ENCODE measurements around the gene SRI. TPM values are rescaled to one million over a fixed set of nuclear protein-coding genes. Genes with fewer than 3 reads are reported as not detected.

The SRI gene
- total and polyA plus RNA-seq, 4 donors: 172 to 320 (median 231) TPM

DNA sequence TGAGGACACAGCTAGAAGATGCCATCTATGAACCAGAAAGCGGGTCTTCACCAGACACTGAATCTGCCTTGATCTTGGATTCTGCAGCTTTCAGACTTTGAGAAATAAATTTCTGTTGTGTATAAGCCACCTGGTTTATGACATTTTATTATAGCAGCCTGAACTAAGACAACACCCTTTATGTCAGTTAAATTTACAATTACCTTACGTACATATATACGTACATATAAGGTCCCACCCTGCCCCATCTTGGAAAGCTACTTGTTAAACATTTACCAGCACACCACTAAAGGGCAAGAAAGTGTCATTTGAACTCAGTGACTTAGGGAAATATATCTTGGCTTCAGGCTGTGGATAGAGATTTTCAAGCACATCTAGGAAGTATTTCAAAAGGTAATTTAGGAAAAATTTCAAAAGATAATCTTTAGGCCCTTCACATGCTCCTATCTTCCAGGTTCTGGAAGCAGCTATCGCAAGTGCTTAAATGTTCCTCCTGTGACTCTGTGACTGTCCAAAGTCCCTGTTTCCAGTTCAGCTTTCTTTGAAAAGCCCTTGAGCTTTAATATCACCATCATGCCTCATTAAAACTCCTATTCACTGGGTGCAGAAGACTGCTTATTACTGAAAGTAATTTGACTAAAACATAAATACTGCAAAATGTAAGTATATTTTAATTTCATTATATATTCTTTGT, 9.6 kb upstream of the SRI start:
- no peaks in the 10 kb centered on the region for H3K9me3 ChIP-seq (ENCODE audit: control insufficient read depth, insufficient read depth, low read length)
- H3K36me3 ChIP-seq (ENCODE audit: control insufficient read depth, insufficient read depth, low read length): no peaks in the 10 kb centered on the region
- H3K4me3 ChIP-seq (ENCODE audit: low read depth, low read length): no peak overlapping the region
- no peak for DNase-seq (ENCODE audit: low read depth in 4 of 6, low spot score in 6 of 6)
- H3K4me1 ChIP-seq (ENCODE audit: control insufficient read depth, insufficient read depth, low read length): no peaks in the 10 kb centered on the region
- no peak overlapping the region for H3K27ac ChIP-seq (ENCODE audit: low read depth, low read length)
- H3K27me3 ChIP-seq (ENCODE audit: control insufficient read depth, insufficient read depth, low read length): no peaks in the 10 kb centered on the region
- 90% methylated on average over 1 of the region's 4 CpGs for WGBS (ENCODE audit: insufficient coverage)

DNA sequence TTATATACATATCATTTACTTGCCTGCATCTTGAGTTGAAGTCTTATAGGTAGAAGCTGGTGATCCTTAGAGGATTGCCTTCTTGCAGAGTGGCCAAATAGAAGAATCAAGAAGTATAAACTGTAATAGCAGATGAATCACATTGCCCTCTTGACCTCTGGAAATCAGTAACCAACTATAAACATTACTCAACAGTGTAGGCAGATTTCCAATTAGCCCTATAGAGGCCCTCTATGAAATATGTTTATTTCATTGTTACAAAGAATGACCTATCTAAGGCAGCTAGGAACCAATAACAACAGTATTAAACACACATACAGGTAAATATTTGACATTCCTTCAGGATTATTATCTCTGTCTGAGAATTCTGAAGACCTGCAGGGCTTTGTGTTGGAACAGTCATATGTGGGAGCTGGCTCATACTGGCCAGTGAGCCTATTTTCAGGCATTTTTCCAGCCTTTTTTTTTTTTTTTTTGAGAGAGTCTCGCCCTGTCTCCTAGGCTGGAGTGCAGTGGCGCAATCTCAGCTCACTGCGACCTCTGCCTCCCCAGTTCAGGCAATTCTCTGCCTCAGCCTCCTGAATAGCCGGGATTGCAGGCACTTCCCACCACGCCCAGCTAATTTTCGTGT, 7.2 kb upstream of the SRI start:
- H3K36me3 ChIP-seq (ENCODE audit: control insufficient read depth, insufficient read depth, low read length): no peaks in the 10 kb centered on the region
- no peak overlapping the region for H3K27ac ChIP-seq (ENCODE audit: low read depth, low read length)
- no peak overlapping the region for H3K4me3 ChIP-seq (ENCODE audit: low read depth, low read length)
- no peak for DNase-seq (ENCODE audit: low read depth in 4 of 6, low spot score in 6 of 6)
- H3K4me1 ChIP-seq (ENCODE audit: control insufficient read depth, insufficient read depth, low read length): no peaks in the 10 kb centered on the region
- H3K9me3 ChIP-seq (ENCODE audit: control insufficient read depth, insufficient read depth, low read length): no peaks in the 10 kb centered on the region
- no peaks in the 10 kb centered on the region for H3K27me3 ChIP-seq (ENCODE audit: control insufficient read depth, insufficient read depth, low read length)
- 93% methylated on average over 5 of the region's 6 CpGs for whole genome bisulfite sequencing (ENCODE audit: insufficient coverage)

GRCh38 chr7:88226201-88226600, 6.4 kb upstream of the SRI start:
- no peak for DNase-seq (ENCODE audit: low read depth in 4 of 6, low spot score in 6 of 6)
- WGBS (ENCODE audit: insufficient coverage): 67% methylated on average over 2 of the region's 4 CpGs
- no peaks in the 10 kb centered on the region for H3K9me3 ChIP-seq (ENCODE audit: control insufficient read depth, insufficient read depth, low read length)
- H3K4me3 ChIP-seq (ENCODE audit: low read depth, low read length): no peak overlapping the region
- H3K36me3 ChIP-seq (ENCODE audit: control insufficient read depth, insufficient read depth, low read length): no peaks in the 10 kb centered on the region
- no peaks in the 10 kb centered on the region for H3K27me3 ChIP-seq (ENCODE audit: control insufficient read depth, insufficient read depth, low read length)
- no peak overlapping the region for H3K27ac ChIP-seq (ENCODE audit: low read depth, low read length)
- no peaks in the 10 kb centered on the region for H3K4me1 ChIP-seq (ENCODE audit: control insufficient read depth, insufficient read depth, low read length)

- WGBS (ENCODE audit: insufficient coverage): no CpG with 5 or more reads among the region's 2 CpGs
- H3K4me1 ChIP-seq (ENCODE audit: control insufficient read depth, insufficient read depth, low read length): no peaks in the 10 kb centered on the region
- H3K36me3 ChIP-seq (ENCODE audit: control insufficient read depth, insufficient read depth, low read length): no peaks in the 10 kb centered on the region
- no peak for DNase-seq (ENCODE audit: low read depth in 4 of 6, low spot score in 6 of 6)
- no peak overlapping the region for H3K27ac ChIP-seq (ENCODE audit: low read depth, low read length)
- no peaks in the 10 kb centered on the region for H3K27me3 ChIP-seq (ENCODE audit: control insufficient read depth, insufficient read depth, low read length)
- H3K4me3 ChIP-seq (ENCODE audit: low read depth, low read length): no peak overlapping the region
- H3K9me3 ChIP-seq (ENCODE audit: control insufficient read depth, insufficient read depth, low read length): no peaks in the 10 kb centered on the region
These were observed 4.9 kb upstream of the SRI start for GRCh38 chr7:88224601-88225275.

- no CpG with 5 or more reads among the region's 2 CpGs for WGBS (ENCODE audit: insufficient coverage)
- H3K27ac ChIP-seq (ENCODE audit: low read depth, low read length): no peak overlapping the region
These were observed 3.4 kb upstream of the SRI start for GRCh38 chr7:88223265-88223664.

GRCh38 chr7:88218836-88219605, 817 bp downstream of the SRI start:
- Histone ChIP-seq H3K27me3 (ENCODE audit: control insufficient read depth, insufficient read depth, low read length) (no peaks in the 10 kb centered on the region), H3K9me3 (ENCODE audit: control insufficient read depth, insufficient read depth, low read length) (no peaks in the 10 kb centered on the region), H3K4me3 (ENCODE audit: low read depth, low read length) (peak overlapping the region; percentile 85), H3K36me3 (ENCODE audit: control insufficient read depth, insufficient read depth, low read length) (peaks cover 8% of the 10 kb centered on the region), H3K4me1 (ENCODE audit: control insufficient read depth, insufficient read depth, low read length) (peaks cover 6% of the 10 kb centered on the region), H3K27ac (ENCODE audit: low read depth, low read length) (peak overlapping the region; percentile 97)
- WGBS (ENCODE audit: insufficient coverage): 1% methylated on average over 19 of the region's 27 CpGs
- DNase-seq (ENCODE audit: low read depth in 4 of 6, low spot score in 6 of 6): peak in 2 of 6 donors; percentile 75 to 81

More at GRCh38 chr7:88223265-88223664, 3.4 kb upstream of the SRI start:
- DNase-seq (ENCODE audit: low read depth in 4 of 6, low spot score in 6 of 6): no peak
- H3K36me3 ChIP-seq (ENCODE audit: control insufficient read depth, insufficient read depth, low read length): no peaks in the 10 kb centered on the region
- H3K9me3 ChIP-seq (ENCODE audit: control insufficient read depth, insufficient read depth, low read length): no peaks in the 10 kb centered on the region
- H3K4me3 ChIP-seq (ENCODE audit: low read depth, low read length): no peak overlapping the region
- no peaks in the 10 kb centered on the region for H3K27me3 ChIP-seq (ENCODE audit: control insufficient read depth, insufficient read depth, low read length)
- no peaks in the 10 kb centered on the region for H3K4me1 ChIP-seq (ENCODE audit: control insufficient read depth, insufficient read depth, low read length)

GRCh38 chr7:88218429-88218745, 1.5 kb downstream of the SRI start:
- 61% methylated on average over 2 of the region's 5 CpGs for WGBS (ENCODE audit: insufficient coverage)

DNA sequence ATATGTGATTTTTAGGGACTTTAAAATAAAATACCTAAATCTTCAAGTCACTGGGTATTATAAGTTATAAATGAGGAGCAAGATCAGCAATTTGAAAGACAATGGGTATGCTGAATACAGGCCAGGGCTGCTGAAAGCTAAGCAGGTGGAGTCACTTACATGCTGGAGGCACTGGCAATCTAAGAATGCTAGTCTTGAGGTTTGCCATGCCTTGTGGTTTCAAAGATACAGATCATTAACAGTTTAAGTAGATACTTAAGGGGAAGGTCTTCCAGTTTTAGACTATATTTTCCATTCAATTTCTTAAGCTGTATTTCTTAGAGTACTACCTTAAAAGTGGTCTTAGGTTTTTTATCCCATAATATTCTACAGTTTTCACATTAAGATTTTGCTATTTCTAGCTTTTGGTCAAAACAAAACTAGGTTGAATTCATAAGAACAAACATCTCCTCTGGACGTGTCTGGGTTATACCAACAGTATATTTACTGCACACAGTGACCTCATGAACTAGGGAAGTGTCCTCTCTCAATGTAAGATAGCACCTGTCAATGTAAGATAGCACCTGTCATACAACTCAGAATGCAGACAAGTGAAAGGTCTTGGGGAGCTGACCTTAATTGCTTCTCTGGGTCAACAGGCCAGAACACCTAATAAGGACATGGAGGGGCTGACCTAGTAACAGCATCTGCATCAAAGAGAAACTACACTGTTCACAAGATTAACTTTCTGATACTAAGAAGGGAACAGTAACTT, 2.0 kb downstream of the SRI start:
- no peaks in the 10 kb centered on the region for H3K27me3 ChIP-seq (ENCODE audit: control insufficient read depth, insufficient read depth, low read length)
- H3K27ac ChIP-seq (ENCODE audit: low read depth, low read length): no peak overlapping the region
- peaks cover 9% of the 10 kb centered on the region for H3K36me3 ChIP-seq (ENCODE audit: control insufficient read depth, insufficient read depth, low read length)
- WGBS (ENCODE audit: insufficient coverage): no CpG with 5 or more reads among the region's 1 CpG
- H3K9me3 ChIP-seq (ENCODE audit: control insufficient read depth, insufficient read depth, low read length): no peaks in the 10 kb centered on the region
- DNase-seq (ENCODE audit: low read depth in 4 of 6, low spot score in 6 of 6): no peak
- H3K4me1 ChIP-seq (ENCODE audit: control insufficient read depth, insufficient read depth, low read length): peaks cover 6% of the 10 kb centered on the region
- H3K4me3 ChIP-seq (ENCODE audit: low read depth, low read length): no peak overlapping the region

More at GRCh38 chr7:88218429-88218745, 1.5 kb downstream of the SRI start:
- Histone ChIP-seq H3K27me3 (ENCODE audit: control insufficient read depth, insufficient read depth, low read length) (no peaks in the 10 kb centered on the region), H3K4me1 (ENCODE audit: control insufficient read depth, insufficient read depth, low read length) (peaks cover 6% of the 10 kb centered on the region), H3K27ac (ENCODE audit: low read depth, low read length) (peak overlapping the region; percentile 97), H3K4me3 (ENCODE audit: low read depth, low read length) (peak overlapping the region; percentile 85), H3K36me3 (ENCODE audit: control insufficient read depth, insufficient read depth, low read length) (peaks cover 8% of the 10 kb centered on the region), H3K9me3 (ENCODE audit: control insufficient read depth, insufficient read depth, low read length) (no peaks in the 10 kb centered on the region)
- no peak for DNase-seq (ENCODE audit: low read depth in 4 of 6, low spot score in 6 of 6)

DNA sequence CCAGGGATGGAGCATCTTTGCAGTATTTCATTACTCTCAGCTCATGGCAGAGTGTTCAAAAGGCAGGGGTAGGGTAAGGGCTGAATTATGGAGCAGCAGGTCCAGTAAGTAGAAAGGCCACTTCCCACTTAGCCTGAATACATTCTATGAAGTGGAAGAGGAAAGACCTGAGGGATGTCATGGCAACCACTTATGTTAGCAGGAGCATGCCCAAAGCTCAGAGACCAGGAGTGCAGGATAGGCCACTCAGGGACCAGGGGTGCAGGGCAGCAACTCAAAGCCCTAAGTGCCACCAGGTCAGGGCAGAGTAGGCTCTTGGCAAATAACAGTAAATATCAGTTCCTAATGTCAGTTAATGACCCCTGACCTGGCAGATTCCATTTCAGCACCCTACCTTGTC, 3.6 kb downstream of the SRI start:
- H3K36me3 ChIP-seq (ENCODE audit: control insufficient read depth, insufficient read depth, low read length): peaks cover 13% of the 10 kb centered on the region

More for the DNA sequence above, 3.6 kb downstream of the SRI start:
- H3K27ac ChIP-seq (ENCODE audit: low read depth, low read length): no peak overlapping the region
- no peak overlapping the region for H3K4me3 ChIP-seq (ENCODE audit: low read depth, low read length)
- DNase-seq (ENCODE audit: low read depth in 4 of 6, low spot score in 6 of 6): no peak
- H3K27me3 ChIP-seq (ENCODE audit: control insufficient read depth, insufficient read depth, low read length): no peaks in the 10 kb centered on the region
- H3K9me3 ChIP-seq (ENCODE audit: control insufficient read depth, insufficient read depth, low read length): no peaks in the 10 kb centered on the region
- peaks cover 6% of the 10 kb centered on the region for H3K4me1 ChIP-seq (ENCODE audit: control insufficient read depth, insufficient read depth, low read length)

Measured in spinal cord (tissue), 10 donors.